GM19035 (cell line): ENCODE data around the gene SHISA9.

ENCODE experiments used
- ATAC-seq: cut with Tn5 transposase; IDR thresholded peaks from one replicate; pipeline ENCODE4 v1.9.1; 2021; ENCODE audit not compliant: unreplicated experiment

The SHISA9 gene

GRCh38 chr16:13245713-13246377, 344.4 kb downstream of the SHISA9 start:
- no peak for ATAC-seq

- no peak for ATAC-seq
Observed at GRCh38 chr16:13254998-13255614, 353.7 kb downstream of the SHISA9 start.

GRCh38 chr16:13262270-13263090, 361.1 kb downstream of the SHISA9 start:
- ATAC-seq = no peak

- ATAC-seq = no peak
Observed at GRCh38 chr16:13264749-13265552, 363.6 kb downstream of the SHISA9 start.

- no peak for ATAC-seq
Observed at GRCh38 chr16:13269359-13269758, 368.0 kb downstream of the SHISA9 start.

GRCh38 chr16:13269905-13270528, 368.6 kb downstream of the SHISA9 start:
- no peak for ATAC-seq

GRCh38 chr16:13270602-13271001, 369.2 kb downstream of the SHISA9 start:
- no peak for ATAC-seq

GRCh38 chr16:13289515-13289914, 388.1 kb downstream of the SHISA9 start:
- ATAC-seq = no peak
